GM12873 (cell line): ENCODE data around the gene ITK.

Experiments
- TF ChIP-seq, protein P1 (sequence below): IDR thresholded peaks from 2 replicates; pipeline ENCODE4 v1.5.1; 2012; ENCODE audit warnings: low read depth, mild to moderate bottlenecking, moderate library complexity, low read length, control low read depth; ENCODE audit not compliant: insufficient read depth; ENCODE audit errors: missing control alignments

The ITK gene

DNA sequence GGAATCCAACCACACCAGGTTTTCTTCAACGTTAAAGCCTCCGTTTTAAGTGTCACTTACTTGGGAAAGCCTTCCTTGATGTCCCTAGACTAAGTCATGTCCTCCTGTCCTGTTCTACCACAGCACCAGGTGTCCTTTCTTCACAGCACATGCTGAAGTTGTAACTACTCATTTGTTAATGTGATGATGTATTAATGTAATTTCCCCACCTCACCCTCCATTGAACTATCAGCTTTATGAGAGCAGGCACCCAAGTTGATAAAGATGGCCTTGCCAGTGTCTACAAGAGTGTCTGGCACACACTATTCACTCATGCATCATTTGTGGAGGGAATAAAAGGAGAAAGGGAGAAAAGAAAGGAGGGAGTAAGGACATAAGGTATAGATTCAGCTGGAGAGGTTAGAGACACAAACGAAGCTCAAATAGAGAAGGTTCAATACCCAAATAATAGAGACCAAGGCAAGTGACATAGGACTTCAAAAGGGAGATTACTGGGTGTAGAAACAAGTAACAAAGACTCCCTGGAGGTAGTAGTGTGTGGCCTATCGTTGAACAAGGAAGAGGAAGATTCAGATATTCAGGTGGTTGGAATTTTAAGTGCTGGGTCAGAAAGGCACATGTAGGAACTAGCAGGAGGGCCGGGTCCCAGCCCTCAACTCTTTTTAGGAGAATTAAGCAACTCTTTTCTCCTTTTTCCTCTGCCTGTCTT, 6.6 kb downstream of the ITK start:
- TF ChIP-seq, protein P1, sequence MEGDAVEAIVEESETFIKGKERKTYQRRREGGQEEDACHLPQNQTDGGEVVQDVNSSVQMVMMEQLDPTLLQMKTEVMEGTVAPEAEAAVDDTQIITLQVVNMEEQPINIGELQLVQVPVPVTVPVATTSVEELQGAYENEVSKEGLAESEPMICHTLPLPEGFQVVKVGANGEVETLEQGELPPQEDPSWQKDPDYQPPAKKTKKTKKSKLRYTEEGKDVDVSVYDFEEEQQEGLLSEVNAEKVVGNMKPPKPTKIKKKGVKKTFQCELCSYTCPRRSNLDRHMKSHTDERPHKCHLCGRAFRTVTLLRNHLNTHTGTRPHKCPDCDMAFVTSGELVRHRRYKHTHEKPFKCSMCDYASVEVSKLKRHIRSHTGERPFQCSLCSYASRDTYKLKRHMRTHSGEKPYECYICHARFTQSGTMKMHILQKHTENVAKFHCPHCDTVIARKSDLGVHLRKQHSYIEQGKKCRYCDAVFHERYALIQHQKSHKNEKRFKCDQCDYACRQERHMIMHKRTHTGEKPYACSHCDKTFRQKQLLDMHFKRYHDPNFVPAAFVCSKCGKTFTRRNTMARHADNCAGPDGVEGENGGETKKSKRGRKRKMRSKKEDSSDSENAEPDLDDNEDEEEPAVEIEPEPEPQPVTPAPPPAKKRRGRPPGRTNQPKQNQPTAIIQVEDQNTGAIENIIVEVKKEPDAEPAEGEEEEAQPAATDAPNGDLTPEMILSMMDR = no peak

DNA sequence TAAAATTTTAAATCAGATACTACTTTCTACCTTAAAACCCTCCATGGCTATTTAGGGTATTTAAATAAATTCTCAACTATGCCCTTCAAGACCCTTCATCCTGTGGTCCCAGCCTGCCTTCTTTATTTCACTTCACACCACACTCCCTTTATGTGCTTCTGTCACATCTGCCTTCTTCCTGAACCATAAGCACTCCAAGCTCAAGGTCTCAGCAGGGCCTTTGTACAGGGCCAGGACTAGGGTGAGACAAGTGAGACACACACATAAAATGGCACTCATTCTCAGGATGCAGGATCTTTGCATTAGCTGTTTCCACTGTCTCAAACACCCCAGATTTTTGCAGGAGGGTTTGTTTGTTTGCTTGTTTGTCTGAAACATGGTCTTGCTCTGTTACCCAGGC, 7.6 kb downstream of the ITK start:
- TF ChIP-seq, protein P1 = no peak

DNA sequence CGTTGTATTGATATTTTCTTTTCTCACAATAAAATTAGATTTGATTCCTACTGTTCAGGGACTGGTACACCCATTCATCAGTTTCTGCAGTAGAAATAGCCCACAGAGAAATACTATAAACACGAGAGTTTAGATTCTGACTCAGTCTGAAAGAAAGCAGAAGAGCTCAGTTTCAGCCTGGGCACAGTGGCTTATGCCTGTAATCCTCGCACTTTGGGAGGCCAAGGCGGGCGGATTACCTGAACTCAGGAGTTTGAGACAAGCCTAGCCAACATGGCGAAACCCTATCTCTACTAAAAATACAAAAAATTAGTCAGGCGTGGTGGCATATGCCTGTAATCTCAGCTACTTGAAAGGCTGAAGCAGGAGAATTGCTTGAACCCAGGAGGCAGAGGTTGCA, 8.6 kb downstream of the ITK start:
- TF ChIP-seq, protein P1 = no peak

DNA sequence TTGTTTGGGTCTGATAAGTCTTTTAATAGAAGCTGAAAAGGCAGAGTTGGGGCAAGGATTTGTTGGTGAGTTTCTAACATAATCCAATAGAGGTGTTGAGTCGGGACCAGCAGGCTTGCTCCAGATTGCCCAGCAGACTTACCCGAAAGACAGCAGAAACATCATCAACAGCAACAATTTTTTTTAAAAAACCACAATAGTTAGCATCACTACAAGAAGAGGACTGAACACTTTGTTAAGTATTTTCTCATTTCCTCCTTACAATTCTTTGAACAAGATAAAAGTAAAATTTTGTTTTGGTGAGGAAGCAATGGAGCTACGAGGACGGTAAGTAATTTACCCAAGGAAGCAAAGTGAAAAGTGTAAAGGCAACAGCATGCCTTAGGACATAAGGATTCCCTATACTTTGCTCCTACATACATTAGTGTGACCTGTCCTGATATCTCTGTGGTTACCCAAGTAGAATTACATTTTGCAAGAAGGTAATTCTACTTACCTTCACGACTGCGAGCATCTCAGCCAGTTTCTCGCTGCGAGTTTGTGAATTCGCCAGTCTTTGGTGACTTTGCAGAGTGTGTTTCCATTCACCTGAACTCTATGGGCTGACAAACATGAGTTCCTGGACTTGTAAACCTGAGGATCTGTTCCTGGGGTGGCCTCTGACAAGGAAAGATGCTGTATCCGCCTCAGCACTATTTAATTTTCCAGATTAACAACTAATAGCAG, 13.2 kb downstream of the ITK start:
- TF ChIP-seq, protein P1 = no peak

DNA sequence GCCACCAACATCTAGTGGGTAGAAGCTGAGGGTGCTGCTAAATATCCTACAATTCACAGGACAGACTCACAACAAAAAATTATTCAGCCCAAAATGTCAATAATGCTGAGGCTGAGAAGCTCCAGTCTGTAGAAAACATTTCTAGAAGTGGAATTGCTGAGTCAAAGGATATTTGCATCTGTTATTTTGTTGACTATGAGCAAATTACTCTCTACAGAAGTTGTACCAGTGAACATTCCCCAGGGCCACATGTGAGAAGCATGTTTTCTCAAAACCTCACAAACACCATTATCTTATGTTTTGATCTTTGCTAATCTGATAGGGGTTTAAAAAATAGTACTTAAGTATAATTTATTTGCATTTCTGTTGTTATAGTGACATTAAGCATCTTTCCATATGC, 15.4 kb downstream of the ITK start:
- TF ChIP-seq, protein P1 = no peak

DNA sequence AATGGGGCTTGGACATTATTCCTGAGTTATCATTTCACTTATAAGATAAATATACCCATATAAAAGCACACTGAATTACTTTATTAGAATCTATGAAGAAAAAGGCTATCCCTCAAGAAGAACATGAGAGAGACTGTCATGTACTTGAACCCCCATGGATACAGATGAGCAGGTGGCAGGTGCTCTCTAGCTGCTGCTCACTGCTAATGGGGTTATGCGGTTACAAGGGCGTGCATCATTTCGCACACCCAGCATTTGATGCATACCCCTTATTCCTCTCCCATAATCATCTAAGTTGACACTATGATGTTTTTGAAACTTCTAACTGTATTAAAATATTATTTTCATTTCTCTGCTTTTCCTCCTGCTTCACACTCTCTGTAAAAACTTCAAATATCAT, 16.4 kb downstream of the ITK start:
- TF ChIP-seq, protein P1 = no peak

DNA sequence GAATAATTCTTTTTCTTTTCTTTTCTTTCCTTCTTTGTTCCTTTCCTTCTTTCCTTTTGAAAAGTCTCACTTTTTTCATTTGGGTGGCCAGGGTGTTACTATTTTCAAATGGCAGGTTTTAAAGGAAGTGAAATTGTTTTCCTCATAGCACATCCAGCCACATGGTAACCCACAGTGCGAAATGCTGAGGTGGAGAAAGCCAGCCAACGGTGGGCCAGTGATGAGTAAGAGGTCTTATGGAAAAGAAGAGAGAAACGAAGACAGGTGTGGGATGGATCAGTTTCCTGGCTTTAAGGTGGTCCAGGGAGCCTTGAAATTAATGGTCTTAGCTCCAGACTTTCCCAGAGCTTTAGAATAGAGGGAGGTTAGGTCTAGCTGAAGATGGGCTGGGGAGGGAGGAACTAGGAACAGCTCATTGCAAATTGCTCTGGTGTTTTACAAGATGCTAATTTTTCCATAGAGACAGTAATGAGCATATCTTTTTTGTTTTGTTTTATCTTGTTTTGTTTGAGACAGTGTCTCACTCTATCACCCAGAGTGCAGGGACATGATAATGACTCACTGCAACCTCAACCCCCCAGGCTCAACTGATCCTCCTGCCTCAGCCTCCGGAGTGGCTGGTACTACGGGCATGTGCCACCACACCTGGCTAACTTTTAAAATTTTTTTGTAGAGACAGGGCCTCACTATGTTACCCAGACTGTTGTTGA, 17.8 kb downstream of the ITK start:
- TF ChIP-seq, protein P1 = no peak
